Hepatocyte (in vitro differentiated cells): ENCODE results near the gene NCOA3.

ENCODE experiments used
- EZH2phosphoT487 ChIP-seq: fragments of 200-600 bp; sonication (generic); IDR thresholded peaks from one replicate; pipeline ENCODE4 v1.6.1; 2018; ENCODE audit warnings: antibody characterized with exemption, mild to moderate bottlenecking, low read depth, moderate library complexity; ENCODE audit not compliant: unreplicated experiment, severe bottlenecking
- TF ChIP-seq, protein P1 (sequence below): fragments of 200-600 bp; sonication (generic); IDR thresholded peaks from 2 replicates; pipeline ENCODE4 v1.5.1; 2016; ENCODE audit warnings: antibody characterized with exemption, mild to moderate bottlenecking; ENCODE audit not compliant: poor library complexity

DNA sequence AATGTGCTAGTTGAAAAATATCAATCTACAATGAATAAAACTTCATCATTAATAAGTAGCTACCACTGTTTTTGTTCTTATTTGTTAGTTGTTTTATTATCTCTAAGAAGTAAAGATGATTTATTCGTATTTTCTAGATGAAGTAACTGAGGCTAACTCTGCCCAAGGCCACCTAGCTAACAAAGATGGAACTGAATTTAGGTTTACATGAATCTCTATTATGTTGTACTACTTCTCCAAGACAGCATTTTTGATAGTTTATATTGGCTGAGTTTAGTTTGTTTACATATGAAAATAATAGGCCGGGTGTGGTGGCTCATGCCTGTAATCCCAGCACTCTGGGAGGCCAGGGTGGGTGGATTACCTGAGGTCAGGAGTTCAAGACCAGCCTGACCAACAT is 121.5 kb downstream of the NCOA3 start:
- no peak for TF ChIP-seq EZH2phosphoT487
- TF ChIP-seq, protein P1, sequence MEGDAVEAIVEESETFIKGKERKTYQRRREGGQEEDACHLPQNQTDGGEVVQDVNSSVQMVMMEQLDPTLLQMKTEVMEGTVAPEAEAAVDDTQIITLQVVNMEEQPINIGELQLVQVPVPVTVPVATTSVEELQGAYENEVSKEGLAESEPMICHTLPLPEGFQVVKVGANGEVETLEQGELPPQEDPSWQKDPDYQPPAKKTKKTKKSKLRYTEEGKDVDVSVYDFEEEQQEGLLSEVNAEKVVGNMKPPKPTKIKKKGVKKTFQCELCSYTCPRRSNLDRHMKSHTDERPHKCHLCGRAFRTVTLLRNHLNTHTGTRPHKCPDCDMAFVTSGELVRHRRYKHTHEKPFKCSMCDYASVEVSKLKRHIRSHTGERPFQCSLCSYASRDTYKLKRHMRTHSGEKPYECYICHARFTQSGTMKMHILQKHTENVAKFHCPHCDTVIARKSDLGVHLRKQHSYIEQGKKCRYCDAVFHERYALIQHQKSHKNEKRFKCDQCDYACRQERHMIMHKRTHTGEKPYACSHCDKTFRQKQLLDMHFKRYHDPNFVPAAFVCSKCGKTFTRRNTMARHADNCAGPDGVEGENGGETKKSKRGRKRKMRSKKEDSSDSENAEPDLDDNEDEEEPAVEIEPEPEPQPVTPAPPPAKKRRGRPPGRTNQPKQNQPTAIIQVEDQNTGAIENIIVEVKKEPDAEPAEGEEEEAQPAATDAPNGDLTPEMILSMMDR = no peak
